KOPT-K1 (cell line): ENCODE data around the gene SLC12A8.

Source experiments
- H3K27ac ChIP-seq: fragments of 200-600 bp; sonication (generic); 2 replicates; pipeline ENCODE4 v1.5.1; 2016; ENCODE audit warnings: antibody characterized with exemption, mild to moderate bottlenecking, low read depth, low read length; ENCODE audit not compliant: poor library complexity, severe bottlenecking
- H3K36me3 ChIP-seq: fragments of 200-600 bp; sonication (generic); 2 replicates; pipeline ENCODE4 v1.5.1; 2017; ENCODE audit warnings: antibody characterized with exemption, mild to moderate bottlenecking, low read length, moderate library complexity; ENCODE audit not compliant: insufficient read depth
- H3K9me3 ChIP-seq: fragments of 200-600 bp; sonication (generic); 2 replicates; pipeline ENCODE4 v1.5.1; 2017; ENCODE audit warnings: antibody characterized with exemption, low read length, mild to moderate bottlenecking; ENCODE audit not compliant: insufficient read depth, poor library complexity, severe bottlenecking

SLC12A8 gene

GRCh38 chr3:125231895-125232294 is 19.3 kb upstream of the SLC12A8 start:
- H3K27ac ChIP-seq = no peak overlapping the region
- no peaks in the 10 kb centered on the region for H3K9me3 ChIP-seq
- H3K36me3 ChIP-seq = peaks cover 52% of the 10 kb centered on the region

GRCh38 chr3:125229707-125230106 is 17.2 kb upstream of the SLC12A8 start:
- Histone ChIP-seq H3K36me3 (peaks cover 50% of the 10 kb centered on the region), H3K27ac (no peak overlapping the region), H3K9me3 (no peaks in the 10 kb centered on the region)

- Histone ChIP-seq H3K36me3 (peaks cover 50% of the 10 kb centered on the region), H3K9me3 (no peaks in the 10 kb centered on the region), H3K27ac (no peak overlapping the region)
These were observed 16.6 kb upstream of the SLC12A8 start for GRCh38 chr3:125229168-125229567.

- Histone ChIP-seq H3K27ac (no peak overlapping the region), H3K9me3 (no peaks in the 10 kb centered on the region), H3K36me3 (no peaks in the 10 kb centered on the region)
These were observed 9.3 kb upstream of the SLC12A8 start for GRCh38 chr3:125221831-125222230.

GRCh38 chr3:125220727-125221429 is 8.3 kb upstream of the SLC12A8 start:
- no peaks in the 10 kb centered on the region for H3K9me3 ChIP-seq
- H3K27ac ChIP-seq = no peak overlapping the region
- no peaks in the 10 kb centered on the region for H3K36me3 ChIP-seq

GRCh38 chr3:125220183-125220582 is 7.6 kb upstream of the SLC12A8 start:
- H3K27ac ChIP-seq = no peak overlapping the region
- no peaks in the 10 kb centered on the region for H3K36me3 ChIP-seq
- no peaks in the 10 kb centered on the region for H3K9me3 ChIP-seq

- Histone ChIP-seq H3K27ac (no peak overlapping the region), H3K9me3 (no peaks in the 10 kb centered on the region)
These were observed 6.7 kb upstream of the SLC12A8 start for GRCh38 chr3:125219261-125219701.

GRCh38 chr3:125214738-125215137 is 2.2 kb upstream of the SLC12A8 start:
- Histone ChIP-seq H3K9me3 (no peaks in the 10 kb centered on the region), H3K27ac (no peak overlapping the region), H3K36me3 (no peaks in the 10 kb centered on the region)

More at GRCh38 chr3:125219261-125219701, 6.7 kb upstream of the SLC12A8 start:
- no peaks in the 10 kb centered on the region for H3K36me3 ChIP-seq

GRCh38 chr3:125213946-125214542 is 1.5 kb upstream of the SLC12A8 start:
- H3K27ac ChIP-seq = no peak overlapping the region

GRCh38 chr3:125213364-125213755 is 812 bp upstream of the SLC12A8 start:
- Histone ChIP-seq H3K9me3 (no peaks in the 10 kb centered on the region), H3K27ac (no peak overlapping the region), H3K36me3 (no peaks in the 10 kb centered on the region)

More at GRCh38 chr3:125213946-125214542, 1.5 kb upstream of the SLC12A8 start:
- Histone ChIP-seq H3K9me3 (no peaks in the 10 kb centered on the region), H3K36me3 (no peaks in the 10 kb centered on the region)

GRCh38 chr3:125212091-125212508 is 448 bp downstream of the SLC12A8 start:
- Histone ChIP-seq H3K36me3 (no peaks in the 10 kb centered on the region), H3K9me3 (no peaks in the 10 kb centered on the region), H3K27ac (no peak overlapping the region)

- Histone ChIP-seq H3K9me3 (no peaks in the 10 kb centered on the region), H3K36me3 (no peaks in the 10 kb centered on the region), H3K27ac (no peak overlapping the region)
These were observed 941 bp downstream of the SLC12A8 start for GRCh38 chr3:125211523-125212090.

- H3K9me3 ChIP-seq = no peaks in the 10 kb centered on the region
- no peaks in the 10 kb centered on the region for H3K36me3 ChIP-seq
- H3K27ac ChIP-seq = no peak overlapping the region
These were observed 4.5 kb downstream of the SLC12A8 start for GRCh38 chr3:125207949-125208568.

- Histone ChIP-seq H3K9me3 (no peaks in the 10 kb centered on the region), H3K27ac (no peak overlapping the region), H3K36me3 (no peaks in the 10 kb centered on the region)
These were observed 5.0 kb downstream of the SLC12A8 start for GRCh38 chr3:125207507-125207906.

- no peak overlapping the region for H3K27ac ChIP-seq
- no peaks in the 10 kb centered on the region for H3K9me3 ChIP-seq
- no peaks in the 10 kb centered on the region for H3K36me3 ChIP-seq
These were observed 5.6 kb downstream of the SLC12A8 start for GRCh38 chr3:125206934-125207333.
